Renal cortical epithelial cell (primary cell): ENCODE measurements around the gene C1orf21. TPM values are rescaled to one million over a fixed set of nuclear protein-coding genes. Genes with fewer than 3 reads are reported as not detected.
A peak's percentile ranks its signal among the peaks of the same experiment; 100 is the strongest.

ENCODE experiments used
- DNase-seq: peaks from one replicate; pipeline ENCODE4 v3.0.0-alpha.2; 2011; ENCODE audit warnings: low read depth
- total RNA-seq: library from RNA; depleted of rRNA; stranded (reverse); fragments of >200 nt; gene quantifications from 2 replicates; pipeline ENCODE4 v1.2.3, GENCODE V29; 2014

C1orf21 gene
- total RNA-seq, 1 donor from 2014 or later = 1.7 TPM

DNA sequence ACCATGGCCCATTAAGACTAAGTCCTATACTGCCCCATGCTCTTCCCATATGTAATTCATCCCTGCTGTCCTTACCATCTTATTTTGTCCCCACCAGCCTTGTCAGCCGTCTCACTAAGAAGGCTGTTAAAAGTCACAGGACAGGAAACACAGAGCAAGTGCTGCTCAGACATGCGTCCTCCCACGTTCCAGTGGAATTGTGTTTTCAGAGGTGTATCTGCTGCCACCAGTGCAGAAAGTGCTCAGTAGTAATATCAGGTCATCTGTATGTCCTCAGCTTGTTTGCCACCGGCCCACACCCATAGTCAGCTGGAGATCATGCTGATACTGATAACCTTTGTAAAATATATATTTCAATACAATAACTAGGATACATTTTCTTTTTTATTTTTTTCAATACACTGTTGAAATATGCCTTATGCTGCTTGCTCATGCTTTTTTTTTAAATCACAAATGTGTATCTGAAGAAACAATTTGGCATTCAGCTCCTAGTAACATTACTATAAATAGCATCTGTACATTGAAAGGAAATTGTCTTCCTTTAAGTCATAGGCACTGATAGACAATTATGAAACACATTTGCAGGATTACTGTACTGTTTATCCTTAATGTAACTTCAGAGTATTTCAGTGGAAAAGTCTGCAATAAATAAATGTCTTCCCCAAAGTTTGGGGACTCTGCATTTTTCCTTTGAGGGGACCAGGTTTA, 211.0 kb downstream of the C1orf21 start:
- no peak for DNase-seq

DNA sequence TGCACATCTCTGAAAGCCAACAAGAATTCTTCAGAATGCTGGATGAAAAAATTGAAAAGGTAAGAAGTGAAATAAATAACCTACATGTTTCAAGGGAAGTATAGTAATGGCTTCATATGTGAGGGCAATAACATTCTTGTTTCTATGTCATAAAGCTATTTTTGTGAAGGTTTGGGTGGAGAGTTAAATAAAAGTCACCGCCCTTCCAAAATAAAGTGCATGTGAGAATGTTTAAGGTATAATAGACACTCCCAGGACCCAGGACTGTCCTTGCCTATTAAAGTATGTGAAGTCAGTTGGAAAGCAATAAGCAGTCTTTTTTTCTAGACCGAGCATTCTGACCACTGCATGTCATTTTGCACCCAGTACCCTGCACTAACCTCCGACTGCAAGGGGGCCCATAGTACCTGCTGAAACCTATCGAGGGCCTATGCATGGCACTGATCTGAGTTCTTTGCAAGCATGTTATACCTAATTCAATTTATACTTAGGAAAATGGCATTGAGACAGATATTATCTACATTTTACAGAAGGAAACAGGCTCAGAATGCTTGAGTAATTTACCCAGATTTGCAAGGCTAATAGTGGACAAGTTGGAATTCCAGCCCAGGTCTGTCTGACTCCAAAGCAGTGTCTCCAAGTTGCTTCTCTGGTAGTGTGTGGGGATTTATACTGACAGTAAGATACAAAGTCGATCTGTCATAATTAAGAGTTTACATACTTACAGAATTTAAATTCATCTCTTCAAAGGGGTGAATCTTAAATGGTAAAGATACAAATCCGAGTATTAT, 211.8 kb downstream of the C1orf21 start:
- no peak for DNase-seq

- DNase-seq = no peak
These were observed 217.5 kb downstream of the C1orf21 start for GRCh38 chr1:184604152-184604900.

DNA sequence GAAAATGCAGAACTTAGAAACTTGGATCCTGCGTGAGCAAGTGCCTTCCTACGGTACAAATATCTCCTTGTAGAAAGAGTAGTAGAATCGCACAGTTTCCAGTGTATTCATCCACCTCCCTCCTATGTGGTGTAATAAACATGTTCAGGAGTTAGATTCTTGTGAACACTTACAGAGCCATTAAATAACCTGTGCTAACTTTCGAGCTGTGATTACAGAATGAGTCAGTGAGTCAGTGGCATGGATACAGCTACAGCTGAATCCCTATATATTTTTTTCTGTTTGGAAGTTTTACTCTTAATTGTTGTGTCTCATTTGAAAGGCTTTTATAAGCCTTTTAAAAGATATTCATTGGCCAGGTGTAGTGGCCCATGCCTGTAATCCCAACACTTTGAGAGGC, 219.1 kb downstream of the C1orf21 start:
- peak; percentile 80 for DNase-seq

- DNase-seq = no peak
These were observed 220.0 kb downstream of the C1orf21 start for GRCh38 chr1:184606786-184607185.

DNA sequence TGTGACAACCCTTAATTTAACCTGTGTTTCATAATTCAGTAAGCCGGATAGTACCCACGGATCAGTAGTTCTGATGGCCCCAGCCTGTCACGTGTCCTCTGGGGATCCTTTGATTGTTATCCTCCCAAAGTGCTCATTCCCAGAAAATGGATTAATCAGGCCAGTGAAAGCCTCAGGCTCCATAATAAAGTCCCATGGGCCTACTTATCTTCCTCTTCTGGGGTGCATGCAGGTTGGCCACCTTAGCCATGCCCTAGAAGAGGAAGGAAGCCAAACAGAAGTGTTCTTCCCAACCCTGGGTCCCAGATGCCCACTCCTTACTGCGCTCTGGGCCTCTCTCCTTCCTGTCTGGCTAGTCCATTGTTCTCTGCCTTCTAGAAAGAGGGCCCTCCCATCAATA, 221.8 kb downstream of the C1orf21 start:
- DNase-seq = no peak

- DNase-seq = no peak
These were observed 222.2 kb downstream of the C1orf21 start for GRCh38 chr1:184608990-184609389.

DNA sequence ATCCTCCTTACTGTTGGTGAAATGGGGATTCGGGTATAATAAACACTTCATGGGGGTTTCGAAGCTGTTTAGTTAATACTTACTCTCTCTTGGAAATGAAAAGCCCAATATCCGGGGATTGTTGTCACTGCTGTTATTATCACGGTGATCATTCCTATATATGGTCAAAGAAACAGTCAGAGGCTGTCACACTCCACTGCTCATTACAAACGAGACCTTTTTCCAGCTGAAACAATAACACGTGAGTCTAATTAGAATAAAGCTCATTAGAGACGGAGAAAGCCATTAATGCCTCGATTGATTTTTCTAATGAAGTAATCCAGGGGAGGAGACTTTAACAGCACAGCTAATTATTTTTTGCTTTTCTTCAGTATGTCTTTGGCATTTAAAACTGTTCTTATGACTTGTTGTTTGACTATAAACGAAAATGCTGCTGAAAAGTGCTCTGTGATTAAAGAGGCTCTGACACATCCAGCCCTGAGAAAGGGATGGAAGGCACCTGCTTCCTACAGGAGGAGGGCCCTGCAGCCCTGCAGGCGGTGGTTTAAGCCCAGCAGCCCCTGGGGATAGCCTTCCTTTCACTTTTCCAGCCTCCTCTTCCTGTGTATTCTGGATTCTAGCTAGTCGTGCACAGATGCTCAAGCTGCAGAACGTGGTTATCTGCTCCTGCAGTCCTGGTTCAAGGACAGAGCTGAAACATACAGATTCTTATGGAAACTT, 224.2 kb downstream of the C1orf21 start:
- peak; percentile 87 for DNase-seq

DNA sequence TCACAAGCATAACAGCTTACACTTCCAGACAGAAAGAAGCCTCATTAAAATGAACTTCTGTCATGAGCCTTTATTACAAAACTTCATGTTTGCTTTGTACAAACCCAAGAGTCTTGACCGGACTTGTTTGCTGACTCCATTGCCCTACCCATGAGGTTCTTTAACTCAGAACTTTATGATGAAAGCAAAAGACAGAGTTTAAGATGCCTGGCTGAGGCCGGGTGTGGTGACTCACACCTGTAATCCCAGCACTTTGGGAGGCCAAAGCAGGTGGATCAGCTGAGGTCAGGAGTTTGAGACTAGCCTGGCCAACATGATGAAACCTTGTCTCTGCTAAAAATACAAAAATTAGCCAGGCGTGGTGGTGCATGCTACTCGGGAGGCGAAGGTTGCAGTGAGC, 225.4 kb downstream of the C1orf21 start:
- peak; percentile 41 for DNase-seq

- DNase-seq = no peak
These were observed 227.8 kb downstream of the C1orf21 start for GRCh38 chr1:184614667-184615066.

GRCh38 chr1:184615301-184615700, 228.5 kb downstream of the C1orf21 start:
- no peak for DNase-seq

- no peak for DNase-seq
These were observed 229.7 kb downstream of the C1orf21 start for GRCh38 chr1:184616504-184616903.

DNA sequence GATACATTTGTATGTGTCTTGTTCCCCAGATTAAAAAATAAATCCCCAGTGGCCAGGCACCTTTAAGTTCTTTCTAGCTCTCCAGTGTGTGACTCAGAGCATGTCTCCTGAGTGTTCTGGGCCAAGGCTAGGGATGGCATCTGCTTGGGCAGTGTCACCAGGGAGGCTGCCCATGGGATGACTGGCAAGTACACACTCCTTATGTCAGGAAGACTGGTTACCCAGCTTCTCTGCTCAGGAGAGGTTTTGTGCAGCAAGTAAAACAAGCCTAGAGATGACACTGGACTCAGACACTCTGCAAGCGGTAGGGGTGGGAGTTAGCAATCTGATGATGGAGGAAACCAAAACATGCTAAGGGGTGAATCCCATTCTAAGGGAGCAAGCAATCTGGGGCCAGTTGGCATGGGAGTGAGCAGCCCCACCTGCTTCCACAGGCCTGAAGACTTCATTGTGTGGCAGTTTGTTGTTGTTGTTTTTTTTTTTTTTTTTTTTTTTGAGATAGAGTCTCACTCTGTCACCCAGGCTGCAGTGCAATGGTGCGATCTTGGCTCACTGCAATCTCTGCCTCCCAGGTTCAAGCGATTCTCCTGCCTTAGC, 230.7 kb downstream of the C1orf21 start:
- no peak for DNase-seq

GRCh38 chr1:184618851-184619250, 232.0 kb downstream of the C1orf21 start:
- no peak for DNase-seq

GRCh38 chr1:184620469-184620868, 233.6 kb downstream of the C1orf21 start:
- no peak for DNase-seq

DNA sequence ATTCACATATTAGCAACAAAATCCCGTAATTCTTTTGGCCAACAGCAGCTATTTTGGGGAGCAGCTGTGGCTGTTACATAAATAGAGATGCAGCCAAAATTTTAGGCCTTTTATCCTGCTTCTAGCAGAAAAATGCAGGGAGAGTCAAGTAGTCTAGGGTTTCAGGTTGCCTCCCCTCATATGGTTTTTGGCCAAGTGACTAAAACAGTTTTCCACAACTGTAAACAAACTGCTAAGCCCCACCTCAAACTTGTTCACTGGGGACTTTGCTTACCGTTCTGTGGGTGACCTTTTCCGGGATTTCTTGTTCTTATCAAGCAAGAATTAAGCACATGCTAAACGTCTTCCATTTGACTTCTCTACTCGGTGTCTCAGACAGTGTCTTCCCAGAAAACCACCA, 234.4 kb downstream of the C1orf21 start:
- no peak for DNase-seq

DNA sequence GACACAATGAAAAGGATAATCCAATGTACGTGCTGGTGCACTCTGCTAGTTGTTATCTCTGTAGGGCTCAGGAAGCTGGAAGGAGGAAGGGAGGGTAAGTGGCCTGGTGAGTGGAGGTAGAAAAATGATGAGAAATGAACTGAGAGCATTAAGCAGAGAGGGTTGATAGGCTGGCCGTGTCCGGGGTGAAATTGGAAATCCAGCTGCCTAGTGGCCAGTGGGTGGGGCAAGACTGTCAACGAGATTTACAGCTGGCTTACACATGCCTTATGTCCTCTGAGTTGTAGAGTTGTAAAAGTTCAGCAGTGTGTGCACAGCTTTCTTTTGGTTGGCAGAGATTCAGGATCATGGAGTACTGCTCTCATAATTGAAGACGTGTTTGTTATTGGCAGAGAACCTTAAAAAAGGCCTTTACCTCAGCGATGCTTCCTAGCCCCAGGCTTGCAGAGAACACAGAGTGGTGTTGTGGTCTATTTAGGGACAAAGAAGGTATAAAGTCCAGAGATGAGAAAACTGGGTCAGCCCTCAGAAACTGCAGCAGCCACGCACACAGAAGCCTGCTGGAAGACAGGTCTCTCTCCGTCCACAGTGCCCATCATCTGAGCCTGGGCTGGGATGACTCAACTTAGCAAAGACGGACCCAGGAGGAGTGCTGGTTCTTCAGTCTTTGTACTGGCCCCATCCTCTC, 235.5 kb downstream of the C1orf21 start:
- DNase-seq = peak; percentile 88

GRCh38 chr1:184623404-184623803, 236.6 kb downstream of the C1orf21 start:
- DNase-seq = no peak

DNA sequence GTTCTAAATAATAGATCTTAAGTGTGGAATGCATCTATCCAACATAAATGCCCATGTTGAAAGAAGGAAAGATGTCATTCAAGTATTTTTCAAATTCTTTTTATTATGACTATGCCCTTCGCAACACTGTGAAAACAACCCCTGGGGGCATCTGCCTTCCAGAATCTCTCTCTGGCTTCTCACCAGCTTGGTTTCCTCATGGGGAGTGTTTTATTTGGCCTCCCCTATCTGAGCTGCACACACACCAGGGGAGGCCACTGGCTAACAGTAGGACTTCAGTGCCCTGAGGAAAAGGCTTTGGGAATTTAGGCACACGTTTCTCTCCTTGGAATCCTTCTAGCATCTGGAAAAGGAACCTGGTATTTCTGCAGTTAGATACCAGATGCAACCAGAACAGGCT, 237.2 kb downstream of the C1orf21 start:
- DNase-seq = no peak

- DNase-seq = no peak
These were observed 237.8 kb downstream of the C1orf21 start for GRCh38 chr1:184624626-184625025.

- DNase-seq = no peak
These were observed 238.4 kb downstream of the C1orf21 start for GRCh38 chr1:184625271-184625670.
